IgD-negative memory B cell (primary cell): ENCODE measurements around the gene ACSL5. TPM values are rescaled to one million over a fixed set of nuclear protein-coding genes. Genes with fewer than 3 reads are reported as not detected.
A peak's percentile ranks its signal among the peaks of the same experiment; 100 is the strongest.

ENCODE experiments used
- H3K27ac Mint-ChIP-seq, 3 donors: one replicate each; pipeline ENCODE4 v1.8.0; 2020 to 2022; ENCODE audit warnings: mild to moderate bottlenecking in 3 of 3, mixed read lengths in 3 of 3, moderate library complexity in 1 of 3
- H3K27me3 Mint-ChIP-seq: one replicate; pipeline ENCODE4 v1.8.0; 2021; ENCODE audit warnings: mixed read lengths
- H3K36me3 Mint-ChIP-seq: one replicate; pipeline ENCODE4 v1.8.0; 2020; ENCODE audit warnings: mild to moderate bottlenecking, mixed read lengths
- H3K4me1 Mint-ChIP-seq, 3 donors: one replicate each; pipeline ENCODE4 v1.8.0; 2020 to 2022; ENCODE audit warnings: mixed read lengths in 3 of 3, mild to moderate bottlenecking in 1 of 3
- H3K4me3 Mint-ChIP-seq, 4 donors: one replicate each; pipeline ENCODE4 v1.8.0; 2020 to 2022; ENCODE audit warnings: mild to moderate bottlenecking in 4 of 4, mixed read lengths in 4 of 4, moderate library complexity in 3 of 4
- H3K9me3 Mint-ChIP-seq, 3 donors: one replicate each; pipeline ENCODE4 v1.8.0; 2020 to 2021; ENCODE audit warnings: mixed read lengths in 3 of 3, mild to moderate bottlenecking in 1 of 3
- polyA plus RNA-seq: library from polyadenylated mRNA; unstranded; fragments of 300-500 nt; fragmentation: Illumina TruSeq; gene quantifications from one replicate; pipeline ENCODE4 v1.2.3, GENCODE V29; 2021

ACSL5 gene
- polyA plus RNA-seq, 1 donor from 2014 or later: 52.3 TPM

GRCh38 chr10:112471878-112472487 lies 98.1 kb downstream of the ACSL5 start:
- Mint-ChIP-seq H3K27ac (peak overlapping the region in 1 of 3 donors; percentile 2), H3K36me3 (no peaks in the 10 kb centered on the region), H3K4me1 (peaks cover 5 to 10% (median 7%) of the 10 kb centered on the region in 3 donors), H3K27me3 (no peaks in the 10 kb centered on the region), H3K9me3 (no peaks in the 10 kb centered on the region), H3K4me3 (no peak overlapping the region)

DNA sequence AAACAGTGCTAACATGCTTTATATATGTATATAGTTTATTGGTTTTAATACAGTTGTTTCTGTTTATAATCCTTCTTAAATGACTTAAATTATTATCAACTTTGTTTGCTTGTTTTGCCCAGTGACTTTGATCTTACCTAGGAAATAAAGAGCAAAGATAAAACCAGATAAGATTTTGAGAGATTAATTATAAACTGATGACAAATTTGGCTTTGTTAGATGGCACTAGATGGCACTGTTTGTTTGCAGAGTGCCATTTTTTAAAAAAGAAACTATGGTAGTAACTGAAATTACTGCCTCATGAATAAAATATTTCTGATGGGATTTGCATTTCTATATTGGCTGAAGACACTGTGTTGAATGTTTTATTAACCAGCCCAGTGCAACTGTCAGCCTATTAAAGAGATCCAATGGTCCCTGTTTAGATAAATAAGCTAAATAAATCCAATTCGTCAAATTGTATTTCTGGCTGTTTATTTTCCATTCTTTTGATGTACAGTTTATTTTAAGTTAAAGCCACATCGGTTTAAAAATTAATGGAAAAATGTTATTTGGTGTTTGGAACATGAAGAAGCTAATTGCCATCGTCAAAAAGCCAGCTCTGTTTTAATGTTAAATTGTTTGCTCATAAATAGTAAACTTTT lies 101.8 kb downstream of the ACSL5 start:
- Mint-ChIP-seq H3K27me3 (no peaks in the 10 kb centered on the region), H3K4me1 (peaks cover 8 to 10% (median 10%) of the 10 kb centered on the region in 3 donors), H3K27ac (no peak overlapping the region), H3K9me3 (no peaks in the 10 kb centered on the region), H3K36me3 (peaks cover 2% of the 10 kb centered on the region), H3K4me3 (no peak overlapping the region)

Other genes with a start within 250 kb of the ACSL5 start
- gene GPAM, start 190.4 kb upstream of the ACSL5 start, polyA plus RNA-seq: 2.5 TPM
- not detected for gene TECTB, start 90.7 kb upstream of the ACSL5 start, polyA plus RNA-seq
- gene ZDHHC6, start 72.8 kb downstream of the ACSL5 start, polyA plus RNA-seq: 37.0 TPM
- gene VTI1A, start 73.1 kb downstream of the ACSL5 start, polyA plus RNA-seq: 32.0 TPM